Measurements from ENCODE around the gene LINC00237. TPM values are rescaled to one million over a fixed set of nuclear protein-coding genes. Genes with fewer than 3 reads are reported as not detected.

LINC00237 gene
- total and polyA plus RNA-seq, 2 donors (not counting 1 experiment from before 2014, with no cell fraction given), result 0.07 TPM; not detected in 1

DNA sequence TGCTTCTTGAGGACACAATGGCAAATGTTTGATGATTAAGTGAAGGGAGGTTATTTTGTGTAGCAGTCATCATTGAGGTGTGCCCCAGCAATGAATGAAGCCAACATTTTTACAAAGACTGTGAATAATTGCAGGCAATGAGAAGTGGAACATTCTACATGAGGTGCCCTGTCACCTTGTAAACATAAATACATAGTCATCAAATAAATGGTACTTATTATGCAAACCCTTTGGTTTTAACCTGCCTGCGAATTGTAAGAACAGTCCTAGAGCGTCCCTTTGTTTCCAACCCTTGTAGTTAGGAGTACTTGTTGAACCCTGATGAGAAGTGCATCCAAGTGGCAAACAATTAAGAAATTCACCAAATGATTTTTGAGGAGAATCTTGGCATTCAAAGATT, 12.6 kb upstream of the LINC00237 start:
- no peaks in the 10 kb centered on the region for H4K20me1 ChIP-seq (ENCODE audit: control insufficient read depth, insufficient read depth, low read length, poor library complexity, severe bottlenecking)
- POLR2A ChIA-PET, result no interaction called here
- H3K4me1 ChIP-seq (ENCODE audit: control insufficient read depth in 2 of 2, insufficient read depth in 2 of 2, low read length in 2 of 2), result no peaks in the 10 kb centered on the region
- H3K4me2 ChIP-seq (replicated peaks; ENCODE audit: low read depth, low read length, poor library complexity, severe bottlenecking), result no peak overlapping the region
- H3K9me3 ChIP-seq (ENCODE audit: control extremely low read depth in 1 of 3, control insufficient read depth in 2 of 3, insufficient read depth in 1 of 3, low read length in 2 of 3), result peaks cover 0 to 1% (median 0%) of the 10 kb centered on the region in 3 donors
- H3K9me3 Mint-ChIP-seq (ENCODE audit: insufficient read depth), result no peaks in the 10 kb centered on the region
- CTCF ChIA-PET, result no interaction called here
- no peaks in the 10 kb centered on the region for H3K79me2 ChIP-seq (ENCODE audit: control insufficient read depth, insufficient read depth, low read length)
- intact Hi-C loops (cut with micrococcal nuclease), result no loop called here
- no peak overlapping the region for H3K27ac Mint-ChIP-seq
- H3K4me3 ChIP-seq (ENCODE audit: control extremely low read depth in 1 of 5, extremely low read depth in 1 of 5, insufficient read depth in 1 of 5, low read depth in 2 of 5, low read length in 4 of 5), result no peak overlapping the region
- H3K27me3 ChIP-seq (replicated peaks in 1 of 4; ENCODE audit: control extremely low read depth in 1 of 4, control insufficient read depth in 3 of 4, insufficient read depth in 4 of 4, low read length in 3 of 4), result peaks cover 0 to 21% (median 8%) of the 10 kb centered on the region in 4 experiments
- ATAC-seq (ENCODE audit: low read depth) (no peak), DNase-seq (no peak)
- no peaks in the 10 kb centered on the region for H3K4me1 Mint-ChIP-seq
- 92% methylated on average over 2 of the region's 2 CpGs for WGBS (ENCODE audit: insufficient coverage)
- no peak overlapping the region for H3K4me3 Mint-ChIP-seq
- no peaks in the 10 kb centered on the region for H3K36me3 ChIP-seq (replicated peaks in 1 of 2; ENCODE audit: control extremely low read depth in 1 of 2, control insufficient read depth in 1 of 2, extremely low read depth in 1 of 2, insufficient read depth in 2 of 2, low read length in 1 of 2)
- no peak overlapping the region for H3K9ac ChIP-seq (ENCODE audit: low read length)
- H3K27me3 Mint-ChIP-seq, result peaks cover 48% of the 10 kb centered on the region
- H3K27ac ChIP-seq (ENCODE audit: low read length in 2 of 2), result no peak overlapping the region
- H2AFZ ChIP-seq (ENCODE audit: insufficient read depth, low read depth, low read length, poor library complexity, severe bottlenecking), result no peak overlapping the region
- no peak for TF ChIP-seq EZH2 (IDR thresholded peaks at IDR 0.05; ENCODE audit: borderline replicate concordance, insufficient read depth, low read depth, low read length, poor library complexity, severe bottlenecking)
- TF ChIP-seq CTCF (IDR thresholded peaks at IDR 0.05), result no peak

DNA sequence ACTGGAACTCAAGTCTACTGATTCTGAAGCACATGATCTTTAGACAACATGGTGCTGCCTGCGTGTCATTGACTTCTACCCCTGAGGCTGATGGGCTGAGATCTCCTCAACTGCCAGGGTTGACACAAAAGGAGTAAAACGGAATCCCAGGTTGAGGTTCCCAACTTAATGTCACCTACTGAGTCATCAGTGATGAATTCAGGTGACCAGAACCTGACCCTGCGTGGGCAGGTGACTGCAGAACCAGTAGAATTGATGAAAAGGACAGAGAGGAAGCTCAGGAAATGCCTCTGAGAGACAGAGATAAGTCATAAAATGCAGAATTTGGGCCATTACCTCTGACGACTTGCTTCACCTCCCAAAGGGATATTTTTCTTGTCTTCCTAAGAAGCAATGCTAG, 12.0 kb upstream of the LINC00237 start:
- no peaks in the 10 kb centered on the region for H3K79me2 ChIP-seq (ENCODE audit: control insufficient read depth, insufficient read depth, low read length)
- H3K9ac ChIP-seq (ENCODE audit: low read length), result no peak overlapping the region
- intact Hi-C loops (cut with micrococcal nuclease), result no loop called here
- no peak for DNase-seq
- Mint-ChIP-seq H3K4me3 (no peak overlapping the region), H3K4me1 (no peaks in the 10 kb centered on the region), H3K27me3 (peaks cover 54% of the 10 kb centered on the region), H3K27ac (no peak overlapping the region), H3K9me3 (ENCODE audit: insufficient read depth) (no peaks in the 10 kb centered on the region)
- H3K36me3 ChIP-seq (replicated peaks in 1 of 2; ENCODE audit: control extremely low read depth in 1 of 2, control insufficient read depth in 1 of 2, extremely low read depth in 1 of 2, insufficient read depth in 2 of 2, low read length in 1 of 2), result no peaks in the 10 kb centered on the region
- H3K4me3 ChIP-seq (ENCODE audit: control extremely low read depth in 1 of 5, extremely low read depth in 1 of 5, insufficient read depth in 1 of 5, low read depth in 2 of 5, low read length in 4 of 5), result no peak overlapping the region
- H3K9me3 ChIP-seq (ENCODE audit: control extremely low read depth in 1 of 3, control insufficient read depth in 2 of 3, insufficient read depth in 1 of 3, low read length in 2 of 3), result peaks cover 0 to 1% (median 0%) of the 10 kb centered on the region in 3 donors
- ATAC-seq (ENCODE audit: low read depth), result no peak
- 86% methylated on average over 2 of the region's 4 CpGs for WGBS (ENCODE audit: insufficient coverage)
- no peak overlapping the region for H3K4me2 ChIP-seq (replicated peaks; ENCODE audit: low read depth, low read length, poor library complexity, severe bottlenecking)
- no peak overlapping the region for H2AFZ ChIP-seq (ENCODE audit: insufficient read depth, low read depth, low read length, poor library complexity, severe bottlenecking)
- TF ChIP-seq EZH2 (IDR thresholded peaks at IDR 0.05; ENCODE audit: borderline replicate concordance, insufficient read depth, low read depth, low read length, poor library complexity, severe bottlenecking), result no peak
- no peak for TF ChIP-seq CTCF (IDR thresholded peaks at IDR 0.05)
- ChIA-PET POLR2A (no interaction called here), CTCF (no interaction called here)
- H3K27me3 ChIP-seq (replicated peaks in 1 of 4; ENCODE audit: control extremely low read depth in 1 of 4, control insufficient read depth in 3 of 4, insufficient read depth in 4 of 4, low read length in 3 of 4), result peaks cover 0 to 23% (median 11%) of the 10 kb centered on the region in 4 experiments
- no peaks in the 10 kb centered on the region for H4K20me1 ChIP-seq (ENCODE audit: control insufficient read depth, insufficient read depth, low read length, poor library complexity, severe bottlenecking)
- H3K27ac ChIP-seq (ENCODE audit: low read length in 2 of 2), result no peak overlapping the region
- no peaks in the 10 kb centered on the region for H3K4me1 ChIP-seq (ENCODE audit: control insufficient read depth in 2 of 2, insufficient read depth in 2 of 2, low read length in 2 of 2)

Measured in B cell (primary cell).